Caco-2 (cell line): Measurements from ENCODE around the gene CAB39L. TPM values are rescaled to one million over a fixed set of nuclear protein-coding genes. Genes with fewer than 3 reads are reported as not detected.

Experiments used
- BruUV-seq: library from RNA; stranded (reverse); fragments of 400-500 nt; replicated peaks from 2 replicates; lab custom pipeline; 2021; lab: Mats Ljungman, UMichigan
- CTCF ChIA-PET: fragments of 300-600 bp; sonication (Branson Sonifier 250); formaldehyde crosslinking; loops from one replicate; lab custom pipeline; 2022; ENCODE audit warnings: antibody characterized with exemption; lab: Charles Lee
- POLR2A ChIA-PET: fragments of 300-600 bp; sonication (Branson Sonifier 250); formaldehyde crosslinking; loops from one replicate; lab custom pipeline; 2022; ENCODE audit warnings: antibody characterized with exemption; lab: Charles Lee
- DNase-seq, 2 experiments: peaks; one replicate each; pipeline versions ENCODE4 v3.0.0 to v3.0.0-alpha.2; 2020 to 2022
- H3K27me3 ChIP-seq: replicated peaks from 2 replicates; pipeline ENCODE4 v1.6.0; 2011; ENCODE audit warnings: low read length; ENCODE audit not compliant: control insufficient read depth, insufficient read depth
- H3K36me3 ChIP-seq: 2 replicates; pipeline ENCODE4 v1.5.1; 2011; ENCODE audit warnings: low read length; ENCODE audit not compliant: control insufficient read depth, insufficient read depth
- H3K4me1 ChIP-seq: fragments of 250-450 bp; sonication (Bioruptor Pico); 2 replicates; pipeline ENCODE4 v1.5.1; 2020; ENCODE audit warnings: mild to moderate bottlenecking
- H3K4me3 ChIP-seq: 2 replicates; pipeline ENCODE4 v1.5.1; 2011; ENCODE audit warnings: low read depth, mild to moderate bottlenecking, control low read depth, low read length
- H3K9me3 ChIP-seq: fragments of 250-450 bp; sonication (Bioruptor Pico); 2 replicates; pipeline ENCODE4 v1.5.1; 2020; ENCODE audit warnings: mild to moderate bottlenecking, moderate library complexity
- H3K27ac Mint-ChIP-seq: one replicate; pipeline ENCODE4 v1.8.0; 2022; ENCODE audit warnings: mixed read lengths; ENCODE audit not compliant: unreplicated experiment
- H3K27me3 Mint-ChIP-seq: one replicate; pipeline ENCODE4 v1.8.0; 2022; ENCODE audit warnings: mixed read lengths; ENCODE audit not compliant: insufficient read depth, unreplicated experiment
- H3K36me3 Mint-ChIP-seq: one replicate; pipeline ENCODE4 v1.8.0; 2022; ENCODE audit warnings: mild to moderate bottlenecking, mixed read lengths; ENCODE audit not compliant: insufficient read depth, unreplicated experiment
- H3K4me1 Mint-ChIP-seq: one replicate; pipeline ENCODE4 v1.8.0; 2022; ENCODE audit warnings: low read depth, mixed read lengths; ENCODE audit not compliant: unreplicated experiment
- H3K4me3 Mint-ChIP-seq: one replicate; pipeline ENCODE4 v1.8.0; 2022; ENCODE audit warnings: mild to moderate bottlenecking, moderate library complexity, mixed read lengths; ENCODE audit not compliant: unreplicated experiment
- H3K9me3 Mint-ChIP-seq: one replicate; pipeline ENCODE4 v1.8.0; 2022; ENCODE audit warnings: mixed read lengths; ENCODE audit not compliant: unreplicated experiment
- CTCF ChIP-seq, 2 experiments: fragments of 200-600 bp in 1 of 2; IDR thresholded peaks; 1 replicate in 1 of 2; 2 replicates in 1 of 2; pipeline versions ENCODE4 v1.5.1 to v1.8.0; 2011 to 2022; ENCODE audit warnings: antibody characterized with exemption in 1 of 2, control low read depth in 1 of 2, inconsistent platforms in 1 of 2, low read depth in 1 of 2, low read length in 1 of 2, mild to moderate bottlenecking in 1 of 2, moderate library complexity in 1 of 2; ENCODE audit not compliant: insufficient read depth in 1 of 2, severe bottlenecking in 1 of 2, unreplicated experiment in 1 of 2
- intact Hi-C: fragments of 100-400 bp; cut with micrococcal nuclease; formaldehyde crosslinking; loops from one replicate; pipeline ENCODE4 v1.10.0; 2022; ENCODE audit not compliant: unreplicated experiment
- total RNA-seq: library from RNA; stranded (reverse); gene quantifications from 2 replicates; pipeline ENCODE4 v1.2.3, GENCODE V29; 2022

Gene CAB39L
- total RNA-seq, 1 experiment from 2014 or later = 40.6 TPM

- POLR2A ChIA-PET = no interaction called here
- peak in 1 of 2 experiments; percentile 28 for DNase-seq
- no peaks in the 10 kb centered on the region for H3K36me3 ChIP-seq
- H3K27ac Mint-ChIP-seq = no peak overlapping the region
- no peaks in the 10 kb centered on the region for H3K27me3 Mint-ChIP-seq
- H3K4me3 Mint-ChIP-seq = no peak overlapping the region
- no peaks in the 10 kb centered on the region for H3K9me3 ChIP-seq
- no peaks in the 10 kb centered on the region for H3K9me3 Mint-ChIP-seq
- no peak for TF ChIP-seq CTCF (IDR thresholded peaks at IDR 0.05; ENCODE audit: insufficient read depth in 1 of 2, low read depth in 1 of 2, low read length in 1 of 2, severe bottlenecking in 1 of 2, unreplicated experiment in 1 of 2)
- intact Hi-C loops = loop anchor here (1.0 kb wide), 1 partner anchor 136 kb away; no protein-coding TSS in a partner anchor
- no TSS peak for BruUV-seq
- CTCF ChIA-PET = interaction anchor here (0.7 to 2.2 kb wide), 5 partner anchors 65 to 136 kb away, joined by 3 to 10 read pairs (median 3); no protein-coding TSS in a partner anchor
- H3K27me3 ChIP-seq = no peaks in the 10 kb centered on the region
- H3K4me1 Mint-ChIP-seq = no peaks in the 10 kb centered on the region
- no peaks in the 10 kb centered on the region for H3K4me1 ChIP-seq
- no peak overlapping the region for H3K4me3 ChIP-seq
- no peaks in the 10 kb centered on the region for H3K36me3 Mint-ChIP-seq
Measured at GRCh38 chr13:49436890-49437289, 7.0 kb downstream of the CAB39L start.

GRCh38 chr13:49435992-49436391 is 7.9 kb downstream of the CAB39L start:
- intact Hi-C loops = no loop called here
- Mint-ChIP-seq H3K27me3 (no peaks in the 10 kb centered on the region), H3K4me1 (no peaks in the 10 kb centered on the region), H3K27ac (peak overlapping the region; percentile 29), H3K36me3 (no peaks in the 10 kb centered on the region), H3K9me3 (no peaks in the 10 kb centered on the region), H3K4me3 (no peak overlapping the region)
- Histone ChIP-seq H3K4me1 (no peaks in the 10 kb centered on the region), H3K4me3 (no peak overlapping the region), H3K9me3 (no peaks in the 10 kb centered on the region), H3K36me3 (no peaks in the 10 kb centered on the region), H3K27me3 (no peaks in the 10 kb centered on the region)
- TF ChIP-seq CTCF (IDR thresholded peaks at IDR 0.05; ENCODE audit: insufficient read depth in 1 of 2, low read depth in 1 of 2, low read length in 1 of 2, severe bottlenecking in 1 of 2, unreplicated experiment in 1 of 2) = no peak
- ChIA-PET CTCF (interaction anchor here (0.6 to 2.2 kb wide), 4 partner anchors 100 to 1102 kb away, joined by 3 to 10 read pairs (median 4); no protein-coding TSS in a partner anchor), POLR2A (no interaction called here)
- no TSS peak for BruUV-seq
- DNase-seq = no peak

GRCh38 chr13:49429121-49429520 is 14.7 kb downstream of the CAB39L start:
- ChIA-PET POLR2A (no interaction called here), CTCF (no interaction called here)
- Histone ChIP-seq H3K4me3 (no peak overlapping the region), H3K27me3 (no peaks in the 10 kb centered on the region), H3K9me3 (no peaks in the 10 kb centered on the region), H3K4me1 (no peaks in the 10 kb centered on the region), H3K36me3 (no peaks in the 10 kb centered on the region)
- no peak overlapping the region for H3K27ac Mint-ChIP-seq
- H3K27me3 Mint-ChIP-seq = no peaks in the 10 kb centered on the region
- H3K4me3 Mint-ChIP-seq = no peak overlapping the region
- no peaks in the 10 kb centered on the region for H3K9me3 Mint-ChIP-seq
- no peaks in the 10 kb centered on the region for H3K36me3 Mint-ChIP-seq
- no peak for TF ChIP-seq CTCF (IDR thresholded peaks at IDR 0.05; ENCODE audit: insufficient read depth in 1 of 2, low read depth in 1 of 2, low read length in 1 of 2, severe bottlenecking in 1 of 2, unreplicated experiment in 1 of 2)
- intact Hi-C loops = no loop called here
- H3K4me1 Mint-ChIP-seq = no peaks in the 10 kb centered on the region
- no TSS peak for BruUV-seq
- no peak for DNase-seq
